GM19467 (cell line): Measurements from ENCODE around the gene TES.
"Not testable (repeated sequence)": the region's sequence is repeated elsewhere in the genome, so short reads cannot be mapped to it uniquely, and the experiment has no call there.

Source experiments
- ATAC-seq: cut with Tn5 transposase; IDR thresholded peaks from one replicate; pipeline ENCODE4 v1.9.1; 2021; ENCODE audit warnings: mild to moderate bottlenecking, moderate library complexity; ENCODE audit not compliant: unreplicated experiment

Gene TES

DNA sequence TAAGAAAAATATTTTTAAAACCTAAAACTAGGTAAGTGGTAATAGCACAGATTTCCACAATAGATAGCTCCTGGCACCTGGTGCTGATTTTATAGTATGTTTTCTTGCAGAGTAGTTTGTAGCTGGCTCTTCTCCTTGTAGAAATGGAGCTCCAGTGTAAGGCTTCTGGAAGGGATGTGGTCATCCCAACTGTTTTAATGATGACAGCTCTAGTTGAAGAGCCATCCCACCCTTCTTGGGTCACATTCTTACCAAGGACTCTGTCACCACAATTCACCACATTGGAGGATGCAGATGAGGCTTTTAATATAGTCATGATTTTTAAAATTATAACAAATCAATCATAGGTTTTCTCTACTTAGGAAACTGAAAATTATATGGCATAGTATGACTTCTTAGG lies 31.0 kb downstream of the TES start:
- ATAC-seq: no peak

DNA sequence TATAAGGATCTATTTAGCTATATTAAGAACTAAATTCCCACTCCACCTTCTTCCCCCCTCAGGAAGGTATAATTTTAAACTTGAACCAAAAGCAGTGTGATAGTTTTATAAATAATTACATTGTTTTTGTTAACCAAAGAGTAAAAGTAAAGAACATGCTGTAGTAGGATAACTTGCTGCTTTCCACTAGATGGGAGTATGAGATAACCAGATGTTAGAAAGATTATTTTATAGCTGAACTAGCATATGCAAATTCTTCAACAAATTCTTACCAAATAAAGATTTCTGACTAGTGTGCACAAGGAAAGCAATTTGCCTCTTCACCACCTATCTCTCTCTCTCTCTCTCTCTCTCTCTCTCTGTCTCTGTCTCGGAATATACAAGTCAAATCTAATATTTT lies 31.8 kb downstream of the TES start:
- no peak for ATAC-seq

DNA sequence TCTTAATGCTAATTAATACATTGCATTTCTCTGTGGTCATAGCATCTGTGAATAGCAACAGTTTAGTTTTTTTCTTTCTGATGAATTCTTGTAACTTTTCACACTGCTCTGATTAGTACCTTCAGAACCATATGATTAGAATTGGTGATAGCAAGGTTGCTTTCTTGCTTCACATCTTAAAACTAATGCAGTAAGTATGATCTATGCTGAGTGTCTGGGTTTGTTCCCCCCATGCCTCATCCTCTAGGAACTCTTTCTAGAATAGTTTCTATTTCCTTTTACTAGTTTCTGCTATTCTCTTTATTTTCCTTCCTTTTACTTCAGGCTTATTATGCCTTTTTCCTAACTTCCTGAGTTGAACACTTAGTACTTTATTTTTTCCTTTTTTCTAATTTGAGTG lies 32.4 kb downstream of the TES start:
- ATAC-seq: no peak

DNA sequence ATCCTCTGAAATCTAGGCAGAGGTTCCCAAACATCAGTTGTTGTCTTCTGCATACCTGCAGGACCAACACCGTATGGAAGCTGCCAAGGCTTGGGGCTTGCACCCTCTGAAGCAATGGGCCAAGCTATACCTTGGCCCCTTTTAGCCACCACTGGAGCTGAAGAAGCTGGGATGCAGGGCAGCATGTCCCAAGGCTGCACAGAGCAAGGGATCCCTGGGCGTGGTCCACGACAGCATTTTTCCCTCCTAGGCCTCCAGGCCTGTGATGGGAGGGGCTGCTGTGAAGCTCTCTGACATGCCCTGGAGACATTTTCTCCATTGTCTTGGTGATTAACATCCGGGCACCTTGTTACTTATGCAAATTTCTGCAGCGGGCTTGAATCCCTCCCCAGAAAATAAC lies 34.5 kb downstream of the TES start:
- not testable (repeated sequence) for ATAC-seq

DNA sequence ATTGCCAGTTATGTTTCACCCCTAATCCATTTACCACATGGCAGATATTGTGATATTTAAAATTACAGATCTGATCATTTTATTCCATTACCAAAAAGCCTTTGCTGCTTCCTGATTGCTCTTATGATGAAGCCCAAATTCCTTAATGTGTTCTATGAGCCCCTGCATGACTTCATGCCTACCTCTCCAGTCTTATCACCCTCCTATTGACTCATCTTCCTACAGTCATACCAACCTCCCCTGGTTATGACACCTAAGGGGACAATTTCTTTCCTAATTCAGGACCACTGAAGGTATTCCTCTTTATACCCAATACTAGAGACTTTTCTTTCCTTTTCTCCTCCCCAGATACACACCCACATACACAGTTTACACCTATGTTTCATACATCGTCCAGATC lies 36.0 kb downstream of the TES start:
- no peak for ATAC-seq

DNA sequence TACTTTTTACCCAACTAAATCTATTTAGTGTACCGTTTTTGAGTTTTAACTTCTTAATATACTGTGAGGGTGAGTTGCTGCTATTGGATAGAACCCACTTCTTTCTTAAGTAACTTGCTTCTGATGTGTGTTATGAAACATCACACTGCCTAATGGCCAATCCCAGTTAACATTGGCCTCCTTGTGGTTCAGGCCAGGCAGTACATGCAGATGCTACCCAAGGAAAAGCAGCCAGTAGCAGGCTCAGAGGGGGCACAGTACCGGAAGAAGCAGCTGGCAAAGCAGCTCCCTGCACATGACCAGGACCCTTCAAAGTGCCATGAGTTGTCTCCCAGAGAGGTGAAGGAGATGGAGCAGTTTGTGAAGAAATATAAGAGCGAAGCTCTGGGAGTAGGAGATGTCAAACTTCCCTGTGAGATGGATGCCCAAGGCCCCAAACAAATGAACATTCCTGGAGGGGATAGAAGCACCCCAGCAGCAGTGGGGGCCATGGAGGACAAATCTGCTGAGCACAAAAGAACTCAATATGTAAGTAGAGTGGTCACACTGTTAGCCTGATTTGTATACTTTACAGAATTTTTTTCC lies 39.7 kb downstream of the TES start:
- ATAC-seq: no peak

DNA sequence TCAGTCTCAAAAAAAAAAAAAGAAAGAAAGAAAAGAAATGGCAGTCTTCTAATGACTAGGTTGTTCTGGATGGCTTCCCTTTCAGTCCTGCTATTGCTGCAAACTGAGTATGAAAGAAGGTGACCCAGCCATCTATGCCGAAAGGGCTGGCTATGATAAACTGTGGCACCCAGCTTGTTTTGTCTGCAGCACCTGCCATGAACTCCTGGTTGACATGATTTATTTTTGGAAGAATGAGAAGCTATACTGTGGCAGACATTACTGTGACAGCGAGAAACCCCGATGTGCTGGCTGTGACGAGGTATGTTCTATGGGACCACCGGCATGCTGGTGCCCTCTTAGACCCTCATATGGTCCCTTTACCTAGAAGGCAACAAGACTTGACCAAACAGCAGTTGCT lies 41.3 kb downstream of the TES start:
- no peak for ATAC-seq

DNA sequence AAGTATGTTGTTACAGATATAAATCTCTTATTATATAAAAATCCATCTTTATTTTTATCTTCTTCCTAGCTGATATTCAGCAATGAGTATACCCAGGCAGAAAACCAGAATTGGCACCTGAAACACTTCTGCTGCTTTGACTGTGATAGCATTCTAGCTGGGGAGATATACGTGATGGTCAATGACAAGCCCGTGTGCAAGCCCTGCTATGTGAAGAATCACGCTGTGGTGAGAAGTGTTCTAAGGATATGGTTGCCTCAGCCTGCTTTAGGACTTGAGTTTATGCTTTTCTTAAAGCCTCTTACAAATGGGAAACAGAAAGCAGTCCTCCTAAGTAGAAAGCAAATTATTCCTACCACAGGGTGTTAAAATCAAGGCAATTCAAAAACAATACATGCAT lies 41.9 kb downstream of the TES start:
- no peak for ATAC-seq

DNA sequence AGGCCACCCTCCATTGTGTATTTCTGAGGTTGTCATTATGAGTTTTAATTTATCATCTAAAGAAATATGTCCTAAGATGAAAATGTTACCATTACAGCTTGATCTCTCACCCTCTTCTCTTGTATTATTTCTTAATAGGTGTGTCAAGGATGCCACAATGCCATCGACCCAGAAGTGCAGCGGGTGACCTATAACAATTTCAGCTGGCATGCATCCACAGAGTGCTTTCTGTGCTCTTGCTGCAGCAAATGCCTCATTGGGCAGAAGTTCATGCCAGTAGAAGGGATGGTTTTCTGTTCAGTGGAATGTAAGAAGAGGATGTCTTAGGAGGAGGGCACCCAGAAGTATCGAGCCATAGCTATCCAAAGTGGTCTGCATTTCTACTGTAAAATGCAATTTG lies 46.8 kb downstream of the TES start:
- ATAC-seq: no peak

DNA sequence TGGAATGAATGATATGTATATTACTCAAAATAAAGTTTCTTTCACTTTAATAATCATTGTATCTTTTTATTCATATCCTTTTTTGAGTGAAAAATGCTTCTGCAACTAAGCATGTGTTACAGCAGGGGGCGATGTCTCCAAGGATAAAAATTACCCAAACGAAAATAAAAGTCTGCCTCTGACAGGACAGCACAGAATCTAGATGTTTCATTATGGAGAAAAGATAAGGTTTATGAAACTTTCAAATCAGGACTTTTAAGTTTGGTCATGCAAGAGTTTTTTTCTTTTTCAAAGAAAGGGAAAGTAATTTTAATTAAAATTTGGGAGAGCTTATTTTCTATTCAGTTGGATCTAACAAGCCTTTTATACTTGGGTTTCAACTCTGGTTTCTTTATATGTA lies 48.4 kb downstream of the TES start:
- ATAC-seq: no peak

DNA sequence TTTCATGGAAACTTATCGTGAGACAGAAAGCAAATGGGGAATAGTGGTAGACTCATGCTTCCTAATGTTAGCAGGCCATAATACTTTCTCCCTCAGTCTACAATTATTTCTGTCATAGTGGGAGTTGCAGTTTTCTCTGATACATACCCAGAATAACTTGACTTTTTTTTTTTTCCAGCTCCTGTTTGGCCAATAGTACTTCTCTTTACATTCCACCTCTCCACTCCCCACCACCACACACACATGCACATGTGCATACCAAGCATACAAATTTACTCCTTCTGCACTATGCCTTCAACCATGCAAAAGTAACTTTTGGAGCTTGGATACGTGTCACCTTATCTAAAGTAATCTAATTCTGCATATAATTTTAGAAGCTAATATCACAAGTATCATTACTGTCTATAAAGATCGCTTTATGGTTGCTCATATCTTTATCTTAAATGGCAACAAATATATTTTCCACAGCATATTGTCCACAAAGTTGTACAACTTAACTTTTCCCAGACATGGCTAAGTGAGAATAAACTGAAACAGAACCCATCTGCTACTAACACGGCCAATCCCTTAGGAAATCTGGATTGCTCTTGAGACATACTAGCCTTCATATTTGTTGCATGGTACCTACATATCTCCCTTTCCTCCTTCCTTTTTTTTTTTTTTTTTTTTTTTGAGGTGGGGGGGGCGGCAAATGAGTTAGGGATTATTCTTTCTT lies 49.0 kb downstream of the TES start:
- ATAC-seq: no peak

DNA sequence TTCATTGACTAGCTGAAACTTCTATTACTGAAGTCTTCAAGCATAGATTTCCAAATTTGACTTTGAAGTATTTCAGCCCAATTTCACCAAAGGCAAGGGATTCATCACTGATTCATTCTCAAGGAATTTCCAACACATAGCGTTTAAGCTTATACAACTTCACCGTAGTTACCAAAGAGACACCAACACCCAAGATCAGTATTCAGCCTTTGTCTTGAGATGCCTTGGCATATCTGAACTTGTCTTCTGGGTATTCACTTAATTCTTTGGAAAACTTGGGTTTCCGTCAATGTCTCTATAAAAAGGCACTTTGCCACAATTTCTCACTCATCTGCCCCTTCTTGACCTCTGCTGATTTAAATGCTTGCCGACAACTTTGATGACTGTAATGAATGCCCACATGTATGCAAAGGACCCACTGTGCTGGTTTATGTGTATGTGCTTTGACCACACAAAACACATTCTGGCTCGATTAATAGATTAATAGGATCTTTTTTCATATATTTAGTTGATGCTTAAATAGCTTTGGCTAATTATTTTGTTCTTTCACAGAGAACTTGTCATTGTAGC lies 49.6 kb downstream of the TES start:
- ATAC-seq: no peak

DNA sequence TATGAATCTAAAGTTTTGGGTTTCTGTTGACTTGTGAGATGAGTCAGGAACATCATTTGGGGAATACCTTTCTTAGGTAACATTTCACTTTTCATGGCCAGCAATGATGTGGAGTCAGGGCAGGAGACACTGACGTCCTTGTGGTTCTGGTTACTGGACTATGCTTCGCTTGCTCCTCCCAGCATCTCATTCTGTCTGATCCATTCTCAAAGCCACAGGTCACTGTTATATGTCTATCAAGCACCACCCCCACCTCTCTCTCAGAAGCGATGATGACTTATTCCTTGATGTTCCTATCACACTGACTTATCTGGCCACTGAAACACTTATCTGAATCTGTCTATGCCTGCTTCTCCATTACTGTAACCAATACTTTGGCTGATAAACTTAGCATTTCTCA lies 51.6 kb downstream of the TES start:
- no peak for ATAC-seq

DNA sequence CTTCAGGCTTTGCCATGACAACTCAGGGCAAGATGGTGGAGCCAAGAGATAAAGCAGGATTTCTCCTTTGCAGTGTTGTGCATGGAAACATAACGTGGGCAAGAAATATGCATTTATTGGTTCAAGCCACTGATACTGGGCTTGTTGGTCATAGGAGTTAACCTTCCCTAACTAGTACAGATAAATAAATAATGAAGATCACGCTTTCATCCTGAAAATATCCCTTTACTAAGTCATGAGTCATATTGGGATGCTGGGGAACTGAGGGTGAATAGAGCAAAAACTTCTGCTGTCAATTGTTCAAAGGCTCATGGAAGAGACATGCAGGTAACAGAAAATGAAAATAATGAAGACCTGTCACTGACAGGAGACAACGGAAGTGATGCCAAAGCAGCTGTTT lies 55.5 kb downstream of the TES start:
- no peak for ATAC-seq

DNA sequence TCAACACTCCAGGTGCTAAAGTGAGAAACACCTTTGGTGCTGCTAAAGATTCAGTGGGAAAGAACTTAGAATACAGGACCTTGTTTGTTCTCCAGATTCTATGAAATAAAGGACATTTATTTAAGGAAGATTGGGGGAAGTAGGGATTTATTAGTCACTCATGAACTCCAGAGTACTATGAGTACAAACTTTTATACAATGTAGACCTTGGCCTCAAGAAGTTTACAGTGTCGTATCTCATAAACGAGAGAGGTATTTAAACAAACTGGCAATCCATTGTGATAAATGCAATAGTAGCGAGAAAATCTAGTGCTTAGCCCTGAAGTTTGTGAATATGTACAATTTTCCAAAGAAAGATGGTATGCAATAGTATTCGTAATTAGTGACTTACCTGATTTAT lies 59.1 kb downstream of the TES start:
- no peak for ATAC-seq

DNA sequence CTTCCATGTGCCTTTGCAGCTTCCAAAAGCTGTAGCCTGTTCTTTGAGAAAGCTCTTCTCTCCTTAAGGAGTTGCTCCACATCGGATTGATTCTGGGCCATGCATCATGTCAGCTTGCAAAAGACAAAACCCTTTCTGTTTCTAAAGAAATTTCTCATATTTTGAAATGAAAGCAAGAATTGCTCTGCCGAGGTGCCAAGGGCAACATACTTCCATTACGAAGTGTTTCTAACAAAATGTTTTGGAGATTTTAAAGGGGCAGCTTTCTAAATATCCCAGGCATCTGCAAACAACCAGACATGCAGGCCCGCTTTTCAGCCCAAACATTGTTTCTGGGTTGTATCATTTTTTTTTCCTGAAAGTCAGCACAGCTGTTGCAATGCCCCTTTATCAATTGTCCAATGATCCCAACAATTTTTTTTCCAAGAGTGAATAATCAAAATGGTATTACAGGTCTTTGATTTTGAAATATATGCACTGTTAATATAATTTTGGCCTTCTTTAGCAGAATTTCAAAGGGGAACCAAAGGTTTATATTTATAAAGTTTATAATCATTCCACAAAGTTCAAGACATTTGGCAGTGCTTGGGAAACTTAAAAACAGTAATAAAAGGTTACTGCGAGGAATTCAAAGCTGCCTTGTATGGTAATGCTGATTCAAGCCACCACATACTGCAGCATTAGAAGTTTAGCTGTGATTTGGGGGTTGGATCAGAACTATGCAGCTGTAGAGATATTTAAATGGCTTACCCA lies 61.0 kb downstream of the TES start:
- ATAC-seq: no peak

DNA sequence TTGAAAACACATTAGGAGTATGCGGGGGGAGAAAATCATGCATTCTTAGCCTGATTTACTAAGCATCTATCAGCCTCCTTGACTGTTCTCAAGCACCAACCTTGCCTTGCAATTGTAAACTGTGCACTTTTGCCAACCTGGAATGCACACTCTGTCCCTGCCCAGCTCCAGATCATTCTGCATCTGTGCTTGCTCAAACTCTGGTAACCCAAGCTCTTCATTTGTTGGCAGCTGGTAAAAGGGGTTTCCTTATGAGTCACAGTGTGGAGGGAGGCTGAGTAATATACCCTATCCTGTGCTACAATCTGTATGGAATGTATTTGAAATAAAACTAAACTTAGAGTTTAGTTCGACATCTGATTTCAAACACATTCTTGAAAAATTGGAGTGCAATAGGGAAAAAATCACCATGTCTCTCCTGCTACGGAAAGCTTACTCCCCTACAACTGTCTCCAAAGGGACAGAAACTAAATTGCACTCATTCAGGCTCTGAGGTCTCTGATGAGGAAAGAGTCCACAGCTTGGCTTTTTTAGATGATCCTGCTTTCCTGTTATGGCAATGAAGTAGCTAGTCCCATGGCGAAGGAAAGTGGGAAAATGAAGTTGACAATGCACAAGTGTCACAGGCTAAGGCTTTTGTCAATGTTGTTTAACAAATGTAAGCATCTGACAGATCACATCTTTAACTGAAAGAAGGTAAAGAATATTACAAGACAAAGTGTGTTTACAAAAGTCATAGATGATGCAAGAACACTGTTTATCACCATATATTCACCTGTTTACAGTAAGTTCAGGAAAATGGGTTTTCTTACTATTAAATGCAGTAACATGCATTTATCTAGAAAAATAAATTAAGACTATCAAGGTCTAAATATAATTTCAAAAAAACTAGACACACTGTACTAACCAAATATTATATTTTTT lies 61.9 kb downstream of the TES start:
- ATAC-seq: no peak

DNA sequence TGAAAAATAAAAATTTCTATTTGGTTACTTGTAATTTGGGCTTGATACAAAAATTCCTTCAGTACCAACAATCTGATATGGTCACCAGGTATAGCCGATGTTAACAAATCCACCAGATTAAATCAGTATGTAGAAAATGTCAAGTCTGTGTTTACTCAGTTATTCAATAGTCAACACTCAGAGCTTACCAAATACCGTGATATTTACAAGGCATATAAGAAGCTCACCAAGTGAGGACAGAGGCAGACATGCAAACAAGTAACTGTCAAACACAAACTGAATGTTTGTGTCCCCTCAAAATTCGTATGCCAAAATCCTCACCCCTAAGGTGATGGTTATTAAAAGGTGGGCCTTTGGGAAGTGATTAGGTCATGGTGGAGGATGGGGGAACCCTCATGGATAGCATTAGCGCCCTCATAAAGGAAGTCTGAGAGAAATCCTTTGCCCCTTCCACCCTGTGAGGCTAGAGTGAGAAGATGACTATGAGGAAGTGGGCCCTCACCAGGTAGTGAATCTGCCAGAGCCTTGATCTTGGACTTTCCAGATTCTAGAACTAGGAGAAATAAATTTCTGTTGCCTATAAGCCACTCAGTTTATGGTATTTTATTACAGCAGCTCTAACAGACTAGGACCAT lies 63.1 kb downstream of the TES start:
- no peak for ATAC-seq

DNA sequence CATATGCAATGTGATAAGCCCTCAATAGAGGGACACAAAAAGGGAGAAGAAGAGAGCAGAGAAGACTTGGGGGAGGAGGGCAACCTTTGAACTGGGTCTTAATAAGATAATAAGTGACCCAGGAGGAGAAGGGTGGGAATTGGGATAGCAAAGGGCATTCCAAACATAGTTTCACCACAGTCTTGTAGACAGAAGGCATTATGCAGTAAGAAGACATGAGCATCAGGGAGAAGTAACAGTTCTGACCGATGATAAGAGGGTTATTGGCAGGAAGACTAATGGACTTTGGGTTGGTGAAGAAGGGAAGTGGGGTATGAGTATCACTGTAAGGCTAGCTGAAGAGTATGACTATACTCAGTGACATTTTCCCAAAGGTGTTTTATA lies 63.6 kb downstream of the TES start:
- no peak for ATAC-seq

DNA sequence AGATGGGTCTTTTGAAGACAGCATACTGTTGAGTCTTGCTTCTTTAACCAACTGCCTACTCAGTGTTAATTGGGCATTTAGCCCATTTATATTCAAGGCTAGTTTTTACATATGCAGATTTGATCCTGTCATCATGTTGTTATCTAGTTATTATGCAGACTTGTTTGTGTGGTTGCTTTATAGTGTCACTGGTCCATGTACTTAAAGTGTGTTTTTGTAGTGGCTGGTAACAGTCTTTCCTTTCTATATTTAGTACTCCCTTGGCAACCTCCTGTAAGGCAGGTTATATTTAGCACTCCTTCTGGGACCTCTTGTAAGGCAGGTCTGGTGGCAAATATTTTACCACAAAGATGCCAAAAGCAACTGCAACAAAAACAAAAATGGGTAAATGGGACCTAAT lies 66.7 kb downstream of the TES start:
- no peak for ATAC-seq

DNA sequence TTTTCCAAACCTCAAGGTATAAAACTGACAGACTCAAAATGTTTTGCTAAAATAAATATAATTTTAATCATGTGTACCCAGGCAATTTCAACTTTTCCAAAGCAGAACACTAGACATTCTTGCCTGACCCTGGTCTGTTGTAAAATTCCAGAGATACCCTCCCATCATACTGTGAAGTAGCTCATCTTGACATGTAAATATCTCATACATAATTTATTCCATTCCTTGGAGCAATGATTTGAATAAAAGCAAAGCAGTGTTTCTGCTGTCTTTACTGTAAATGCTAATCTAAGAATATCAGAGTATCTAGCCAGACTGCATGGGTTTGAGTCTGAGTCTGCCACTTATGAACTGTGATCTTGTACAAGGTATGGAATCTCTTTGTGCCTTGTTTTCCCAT lies 68.9 kb downstream of the TES start:
- ATAC-seq: no peak
